HepG2 (cell line): Measurements from ENCODE around the gene DQX1. TPM values are rescaled to one million over a fixed set of nuclear protein-coding genes. Genes with fewer than 3 reads are reported as not detected.

Experiments
- ATAC-seq: fragments of 200-7000 bp; cut with Tn5 transposase; 3 replicates; pipeline ENCODE4 v1.9.1; 2020; ENCODE audit warnings: mild to moderate bottlenecking, moderate library complexity
- BruUV-seq: library from RNA; stranded (reverse); fragments of 400-500 nt; replicated peaks from 2 replicates; lab custom pipeline; 2021; lab: Mats Ljungman, UMichigan
- CTCF ChIA-PET: fragments of 300-600 bp; formaldehyde crosslinking; extraction: SDS; loops from one replicate; lab custom pipeline; 2021; ENCODE audit warnings: low total read pairs, inconsistent platforms, low intra/inter-chr PET ratio; lab: Yijun Ruan, JAX
- POLR2A ChIA-PET: fragments of 350-600 bp; sonication (Branson Sonifier 250); formaldehyde crosslinking; loops from one replicate; lab custom pipeline; 2020; ENCODE audit warnings: antibody characterized with exemption, inconsistent platforms; lab: Yijun Ruan, JAX
- DNase-seq: peaks from one replicate; pipeline ENCODE4 v3.0.0-alpha.2; 2015; ENCODE audit warnings: low spot score
- FAIRE-seq: peaks from 3 replicates; lab custom pipeline; 2011; peaks lifted over from hg19 to GRCh38; lab: Jason Lieb, UNC
- H2AFZ ChIP-seq: one replicate; pipeline ENCODE4 v1.6.1; 2011; ENCODE audit warnings: low read length, inconsistent platforms
- H3K27ac ChIP-seq: fragments of 300-600 bp; 3 replicates; pipeline ENCODE4 v1.8.0; 2011; ENCODE audit warnings: mixed run types, mild to moderate bottlenecking, mixed read lengths, low read length, inconsistent platforms; ENCODE audit not compliant: insufficient read depth; ENCODE audit errors: extremely low read length
- H3K27me3 ChIP-seq, 2 experiments: fragments of 200-600 bp in 1 of 2; 2 replicates in 1 of 2; 3 replicates in 1 of 2; pipeline versions ENCODE4 v1.6.0 to v1.8.0; 2011; ENCODE audit warnings: low read length in 2 of 2, mild to moderate bottlenecking in 2 of 2, moderate library complexity in 2 of 2, inconsistent platforms in 1 of 2; ENCODE audit not compliant: insufficient read depth in 2 of 2, control insufficient read depth in 1 of 2
- H3K36me3 ChIP-seq, 2 experiments: fragments of 200-600 bp in 1 of 2; replicated peaks in 1 of 2; 2 replicates in 1 of 2; 3 replicates in 1 of 2; pipeline versions ENCODE4 v1.5.1 to v1.8.0; 2011; ENCODE audit warnings: low read length in 2 of 2, inconsistent platforms in 1 of 2; ENCODE audit not compliant: insufficient read depth in 2 of 2, control insufficient read depth in 1 of 2
- H3K4me1 ChIP-seq: 2 replicates; pipeline ENCODE4 v1.5.1; 2012; ENCODE audit warnings: low read length, inconsistent platforms; ENCODE audit not compliant: insufficient read depth
- H3K4me2 ChIP-seq: 2 replicates; pipeline ENCODE4 v1.6.0; 2011; ENCODE audit warnings: low read depth, low read length, inconsistent platforms
- H3K4me3 ChIP-seq, 3 experiments: fragments of 200-600 bp in 1 of 3; sonication (generic), shearing (Covaris generic) in 1 of 3; replicated peaks in 1 of 3; 2 replicates each; pipeline ENCODE4 v1.5.1; 2011 to 2016; ENCODE audit warnings: low read length in 3 of 3, inconsistent platforms in 2 of 3, low read depth in 2 of 3, mild to moderate bottlenecking in 2 of 3, control low read depth in 1 of 3, mixed read lengths in 1 of 3; ENCODE audit not compliant: insufficient read depth in 1 of 3
- H3K79me2 ChIP-seq: one replicate; pipeline ENCODE4 v1.6.1; 2011; ENCODE audit warnings: low read length, inconsistent platforms; ENCODE audit not compliant: insufficient read depth
- H3K9ac ChIP-seq: 2 replicates; pipeline ENCODE4 v1.6.0; 2011; ENCODE audit warnings: mild to moderate bottlenecking, low read depth, low read length, inconsistent platforms; ENCODE audit not compliant: insufficient read depth
- H3K9me3 ChIP-seq: 2 replicates; pipeline ENCODE4 v1.5.1; 2012; ENCODE audit warnings: mild to moderate bottlenecking, low read length
- H4K20me1 ChIP-seq: 2 replicates; pipeline ENCODE4 v1.6.0; 2011; ENCODE audit warnings: inconsistent platforms, mild to moderate bottlenecking, low read length, moderate library complexity; ENCODE audit not compliant: insufficient read depth
- E2F2 ChIP-seq: sonication (generic); formaldehyde crosslinking; IDR thresholded peaks from 2 replicates; pipeline ENCODE4 v1.4.0; 2020; ENCODE audit warnings: missing genetic modification reagents, borderline replicate concordance
- MAZ ChIP-seq, 2 experiments: sonication (generic) in 1 of 2; formaldehyde crosslinking in 1 of 2; IDR thresholded peaks; 2 replicates each; pipeline versions ENCODE4 v1.5.0 to v1.6.1; 2012 to 2020; ENCODE audit warnings: low read depth in 2 of 2, mild to moderate bottlenecking in 2 of 2, borderline replicate concordance in 1 of 2, improper control_type of control experiment in 1 of 2, low read length in 1 of 2, missing genetic modification reagents in 1 of 2, moderate library complexity in 1 of 2
- PCBP2 ChIP-seq: fragments of 200-400 bp; formaldehyde crosslinking; optimal IDR thresholded peaks from 2 replicates; pipeline ENCODE3; 2018; ENCODE audit warnings: low read length, low read depth; ENCODE audit not compliant: poor library complexity, severe bottlenecking
- RBFOX2 ChIP-seq: fragments of 200-400 bp; formaldehyde crosslinking; IDR thresholded peaks from 2 replicates; pipeline ENCODE4 v1.6.1; 2017; ENCODE audit warnings: low read depth, mild to moderate bottlenecking, low read length
- RBM22 ChIP-seq: fragments of 200-400 bp; formaldehyde crosslinking; optimal IDR thresholded peaks from 2 replicates; pipeline ENCODE3; 2017; ENCODE audit warnings: mild to moderate bottlenecking, low read length, moderate library complexity
- RELA ChIP-seq: sonication (generic); formaldehyde crosslinking; IDR thresholded peaks from 2 replicates; pipeline ENCODE4 v1.4.0; 2020; ENCODE audit warnings: missing genetic modification reagents
- SATB2 ChIP-seq: sonication (generic); formaldehyde crosslinking; IDR thresholded peaks from 2 replicates; pipeline ENCODE4 v1.5.0; 2020; ENCODE audit warnings: missing genetic modification reagents
- SNRNP70 ChIP-seq: fragments of 200-400 bp; formaldehyde crosslinking; IDR thresholded peaks from 2 replicates; pipeline ENCODE4 v1.6.1; 2017; ENCODE audit warnings: mild to moderate bottlenecking, low read depth, low read length, moderate library complexity
- SYNCRIP ChIP-seq: fragments of 200-400 bp; formaldehyde crosslinking; IDR thresholded peaks from 2 replicates; pipeline ENCODE4 v1.6.1; 2018; ENCODE audit warnings: mild to moderate bottlenecking, low read depth, low read length; ENCODE audit not compliant: insufficient read depth
- ZBTB10 ChIP-seq: sonication (generic); formaldehyde crosslinking; IDR thresholded peaks from 2 replicates; pipeline ENCODE4 v1.4.0; 2020; ENCODE audit warnings: missing genetic modification reagents, borderline replicate concordance
- ZFP82 ChIP-seq: sonication (generic); formaldehyde crosslinking; IDR thresholded peaks from 2 replicates; pipeline ENCODE4 v1.5.1; 2020; ENCODE audit warnings: mild to moderate bottlenecking, missing genetic modification reagents, borderline replicate concordance
- ZGPAT ChIP-seq: IDR thresholded peaks from 2 replicates; pipeline ENCODE4 v1.6.1; 2016; ENCODE audit warnings: mild to moderate bottlenecking
- ZNF33A ChIP-seq: sonication (generic); formaldehyde crosslinking; IDR thresholded peaks from 2 replicates; pipeline ENCODE4 v1.5.1; 2020; ENCODE audit warnings: missing genetic modification reagents, mild to moderate bottlenecking, moderate library complexity, borderline replicate concordance
- ZNF33B ChIP-seq: sonication (generic); formaldehyde crosslinking; IDR thresholded peaks from 2 replicates; pipeline ENCODE4 v1.5.1; 2020; ENCODE audit warnings: mild to moderate bottlenecking, missing genetic modification reagents
- ZNF7 ChIP-seq: IDR thresholded peaks from 2 replicates; pipeline ENCODE4 v1.6.1; 2016; ENCODE audit warnings: missing biosample characterization, missing genetic modification reagents
- WGBS: methylation state at CpG from one replicate; pipeline ENCODE4 v1.1.6; 2017; ENCODE audit warnings: low lambda C conversion rate; 5-methylcytosine and 5-hydroxymethylcytosine counted together
- in situ Hi-C: cut with HindIII; loops from 2 replicates; pipeline ENCODE4 v1.10.0; 2017; ENCODE audit warnings: low pct_unique_long_range_greater_than_20kb; ENCODE audit not compliant: extremely low pct_ligation_motif_present
- intact Hi-C: fragments of 100-400 bp; cut with micrococcal nuclease; formaldehyde crosslinking; loops from one replicate; pipeline ENCODE4 v1.10.0; 2022; ENCODE audit not compliant: unreplicated experiment
- polyA plus RNA-seq, 8 experiments: library from polyadenylated mRNA; depleted of rRNA in 3 of 8; stranded (reverse) in 7 of 8; unstranded in 1 of 8; fragments of >200 nt; fragmentation: Illumina TruSeq in 4 of 8; extraction: Trizol in 4 of 8; gene quantifications; 2 replicates each; pipeline versions ENCODE4 v1.2.1 to v1.2.3, GENCODE V29; 2011 to 2016; ENCODE audit warnings: low read depth in 4 of 8, missing spikeins in 1 of 8, mixed read lengths in 1 of 8; ENCODE audit not compliant: insufficient read depth in 1 of 8
- total RNA-seq, 5 experiments: library from RNA; depleted of rRNA; stranded (reverse); fragments of >200 nt; fragmentation: Illumina TruSeq; extraction: Trizol; gene quantifications; 2 replicates each; pipeline ENCODE4 v1.2.3, GENCODE V29; 2016; ENCODE audit warnings: low read depth in 1 of 5

Gene DQX1
- total and polyA plus RNA-seq, 2 of the 13 experiments (the other 11 are each of a cell fraction or from before 2014, with no cell fraction given) = 27.6 to 89.8 TPM

GRCh38 chr2:74502720-74503505 is 23.1 kb downstream of the DQX1 start (continued):
- TF ChIP-seq PCBP2 (no peak), ZNF7 (CRISPR knock-in tag) (no peak), ZGPAT (CRISPR knock-in tag) (peak; percentile 57)

DNA sequence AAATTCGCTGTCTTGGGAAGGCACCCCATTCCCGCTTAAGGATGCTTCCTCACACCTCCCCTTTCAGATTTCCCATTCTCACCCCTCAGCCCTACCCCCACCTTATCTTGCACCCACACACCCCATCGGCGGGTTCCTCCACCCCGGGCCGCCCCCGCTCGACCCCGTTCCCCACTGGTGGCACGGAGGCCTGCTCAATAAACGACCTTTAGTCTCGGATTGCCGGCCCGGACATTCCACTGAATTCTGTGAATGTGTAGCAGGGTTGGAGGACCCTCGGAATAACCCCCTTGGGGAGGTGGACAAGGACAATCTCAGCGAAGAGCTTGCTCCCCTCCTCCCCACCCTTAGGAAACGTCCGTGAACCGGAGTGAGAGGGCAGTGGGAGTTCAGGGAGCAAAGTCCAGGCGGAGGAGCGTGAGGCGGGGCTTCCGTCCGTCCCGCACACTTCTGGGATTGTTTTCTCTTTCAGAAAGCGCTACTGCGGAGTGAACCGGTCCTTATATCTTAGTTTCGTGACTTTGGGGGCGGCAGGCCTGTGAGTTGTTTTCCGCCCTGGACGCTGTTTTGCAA is 23.8 kb downstream of the DQX1 start:
- in situ Hi-C loops = no loop called here
- H4K20me1 ChIP-seq = no peaks in the 10 kb centered on the region
- peak; percentile 22 for ATAC-seq
- no TSS peak for BruUV-seq
- under 1% methylated on average over 31 of the region's 32 CpGs for WGBS
- H2AFZ ChIP-seq = no peak overlapping the region
- peak overlapping the region; percentile 67 to 86 (median 82) for H3K4me3 ChIP-seq
- peak; percentile 96 for FAIRE-seq
- H3K36me3 ChIP-seq = no peaks in the 10 kb centered on the region; a peak in 3 of 5 replicates
- DNase-seq = peak; percentile 86
- no peaks in the 10 kb centered on the region; a peak in 1 of 5 replicates for H3K27me3 ChIP-seq
- H3K4me2 ChIP-seq = peak overlapping the region; percentile 92
- H3K79me2 ChIP-seq = peaks cover 54% of the 10 kb centered on the region
- H3K4me1 ChIP-seq = peaks cover 75% of the 10 kb centered on the region
- ChIA-PET POLR2A (interaction anchor here (1.0 to 16.5 kb wide), 15 partner anchors 8 to 76 kb away, joined by 5 to 795 read pairs (median 23); partner anchors contain the start of genes AUP1, CCDC142, DQX1 and HTRA2), CTCF (interaction anchor here (1.5 to 2.9 kb wide), 2 partner anchors 13 to 19 kb away, joined by 5 to 20 read pairs; partner anchors contain the start of genes CCDC142 and TTC31)
- intact Hi-C loops = loop anchor here (1.0 kb wide), 1 partner anchor 19 kb away; the partner anchor contains the start of gene TTC31
- peak overlapping the region; percentile 83 for H3K9ac ChIP-seq
- H3K27ac ChIP-seq = peak overlapping the region; percentile 89
- H3K9me3 ChIP-seq = no peaks in the 10 kb centered on the region
- TF ChIP-seq ZNF33A (no peak), RELA (no peak), E2F2 (no peak), RBFOX2 (no peak), SATB2 (CRISPR knock-in tag) (no peak), SYNCRIP (no peak), RBM22 (no peak), MAZ (IDR thresholded peaks at IDR 0.05; ENCODE audit: borderline replicate concordance, low read depth, low read length) (peak; percentile 82; the same call in 1 of the 2 replicates), MAZ (CRISPR knock-in tag; IDR thresholded peaks at IDR 0.05; ENCODE audit: low read depth) (peak; percentile 48; the same call in 1 of the 2 replicates), ZFP82 (CRISPR knock-in tag) (no peak), ZNF33B (no peak), SNRNP70 (no peak), ZBTB10 (CRISPR knock-in tag) (peak; percentile 66; the same call in 1 of the 2 replicates)
